Measurements from ENCODE around the gene PLXDC1. TPM values are rescaled to one million over a fixed set of nuclear protein-coding genes. Genes with fewer than 3 reads are reported as not detected.

The PLXDC1 gene
- total and polyA plus RNA-seq, 2 of the 8 experiments (the other 6 are each of a cell fraction or from before 2014, with no cell fraction given) = 4.1 to 14.6 TPM

DNA sequence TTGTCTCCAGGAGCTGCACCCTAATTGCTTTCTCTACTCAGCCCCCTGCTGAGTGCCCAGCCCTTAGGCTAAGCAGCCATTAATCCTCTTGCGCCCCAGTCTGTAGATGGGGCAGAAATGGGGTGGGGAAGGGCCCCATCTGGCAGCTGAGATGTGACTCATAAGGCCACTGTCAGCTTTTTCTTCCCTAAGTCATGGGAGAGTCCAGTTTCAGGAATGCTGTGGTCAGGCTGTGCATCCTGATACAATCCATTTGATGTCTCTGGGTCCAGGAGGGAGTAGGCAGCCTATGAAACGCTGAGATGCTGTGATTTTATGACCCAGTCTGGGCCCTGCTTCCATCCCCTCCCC, 12.3 kb downstream of the PLXDC1 start:
- Histone ChIP-seq H3K27ac (ENCODE audit: low read depth, low read length) (no peak overlapping the region), H3K79me2 (ENCODE audit: control insufficient read depth in 1 of 2, insufficient read depth in 2 of 2, low read length in 2 of 2) (no peaks in the 10 kb centered on the region), H3K4me1 (replicated peaks in 1 of 4; ENCODE audit: control insufficient read depth in 3 of 4, insufficient read depth in 4 of 4, low read length in 3 of 4) (no peaks in the 10 kb centered on the region), H3K4ac (replicated peaks; ENCODE audit: insufficient read length, low read depth, low read length) (no peak overlapping the region), H3K4me3 (ENCODE audit: extremely low read depth in 1 of 4, insufficient read depth in 2 of 4, low read depth in 3 of 4, low read length in 4 of 4) (no peak overlapping the region), H2BK5ac (ENCODE audit: low read depth, low read length) (no peak overlapping the region), H4K5ac (ENCODE audit: insufficient read length, low read depth, low read length) (no peak overlapping the region), H3K14ac (ENCODE audit: insufficient read length) (no peak overlapping the region), H3K23me2 (ENCODE audit: low read depth, low read length) (no peaks in the 10 kb centered on the region), H3K36me3 (ENCODE audit: control insufficient read depth in 2 of 4, insufficient read depth in 4 of 4, low read length in 3 of 4) (no peaks in the 10 kb centered on the region), H3K4me2 (ENCODE audit: insufficient read depth in 1 of 2, low read depth in 2 of 2, low read length in 2 of 2) (no peak overlapping the region), H2AK5ac (ENCODE audit: low read depth, low read length) (no peak overlapping the region), H2BK120ac (replicated peaks; ENCODE audit: low read depth, low read length) (no peak overlapping the region), H2BK20ac (ENCODE audit: low read length) (no peak overlapping the region), H3K9me3 (ENCODE audit: insufficient read depth in 2 of 2, low read depth in 1 of 2, low read length in 1 of 2) (no peaks in the 10 kb centered on the region), H2BK12ac (ENCODE audit: low read depth, low read length) (no peak overlapping the region), H4K8ac (ENCODE audit: extremely low read depth, insufficient read depth, low read length) (no peak overlapping the region), H3K18ac (ENCODE audit: extremely low read depth, low read length) (no peak overlapping the region), H3K79me1 (ENCODE audit: low read depth, low read length) (no peaks in the 10 kb centered on the region), H3K56ac (replicated peaks; ENCODE audit: insufficient read length, low read depth, low read length) (no peak overlapping the region), H2AFZ (ENCODE audit: low read length) (no peak overlapping the region), H4K20me1 (replicated peaks in 1 of 2; ENCODE audit: control insufficient read depth in 1 of 2, insufficient read depth in 2 of 2, low read length in 2 of 2) (no peaks in the 10 kb centered on the region), H3K27me3 (replicated peaks in 1 of 4; ENCODE audit: control insufficient read depth in 3 of 4, extremely low read depth in 1 of 4, insufficient read depth in 3 of 4, low read length in 3 of 4) (no peaks in the 10 kb centered on the region), H3K9ac (replicated peaks in 1 of 4; ENCODE audit: extremely low read depth in 1 of 4, low read depth in 3 of 4, low read length in 3 of 4) (no peak overlapping the region), H2BK15ac (ENCODE audit: low read length) (no peak overlapping the region), H3K23ac (ENCODE audit: insufficient read length) (no peak overlapping the region), H4K91ac (replicated peaks; ENCODE audit: insufficient read length, low read length) (no peak overlapping the region)
- POLR2A ChIA-PET (ENCODE audit: partially characterized antibody) = interaction anchor here (1.5 kb wide), 1 partner anchor 16 kb away, joined by 4 read pairs; no protein-coding TSS in a partner anchor
- CTCF ChIA-PET (ENCODE audit: partially characterized antibody) = interaction anchor here (1.5 to 3.5 kb wide), 2 partner anchors 13 to 36 kb away, joined by 4 to 19 read pairs; partner anchors contain the start of gene PLXDC1
- no peak for DNase-seq (ENCODE audit: low read depth in 1 of 2, low spot score in 2 of 2)
- FAIRE-seq = no peak
- 81% methylated on average over 2 of the region's 2 CpGs; no CpG with 5 or more reads in 1 of the 2 experiments for WGBS, 2 experiments (ENCODE audit: extremely low coverage in 1 of 2, insufficient coverage in 1 of 2, insufficient read length in 1 of 2, insufficient replicate concordance in 2 of 2, low coverage in 1 of 2, low lambda C conversion rate in 2 of 2, missing lambda C conversion rate in 1 of 2)
- TF ChIP-seq POLR2AphosphoS5 (IDR thresholded peaks at IDR 0.05; ENCODE audit: low read depth, low read length) (no peak), EGR1 (IDR thresholded peaks at IDR 0.05; ENCODE audit: borderline replicate concordance, low read depth, low read length) (no peak), POU5F1 (IDR thresholded peaks at IDR 0.05; ENCODE audit: low read depth, low read length) (no peak), CBX5 (IDR thresholded peaks at IDR 0.05; ENCODE audit: low read depth, low read length) (no peak), BCL11A (IDR thresholded peaks at IDR 0.05; ENCODE audit: low read depth in 2 of 2, low read length in 2 of 2) (no peak), HDAC2 (IDR thresholded peaks at IDR 0.05; ENCODE audit: borderline replicate concordance in 1 of 2, low read depth in 2 of 2, low read length in 2 of 2) (no peak), RNF2 (IDR thresholded peaks at IDR 0.05; ENCODE audit: borderline replicate concordance, low read depth, low read length, missing control alignments, poor library complexity, severe bottlenecking) (no peak), CBX8 (IDR thresholded peaks at IDR 0.05; ENCODE audit: borderline replicate concordance, low read depth, low read length) (no peak), JUND (IDR thresholded peaks at IDR 0.05; ENCODE audit: low read length) (no peak), GTF2F1 (IDR thresholded peaks at IDR 0.05; ENCODE audit: borderline replicate concordance, low read depth, low read length) (no peak), PHF8 (conservative IDR thresholded peaks at IDR 0.05; ENCODE audit: low read depth, low read length) (no peak)
- TF ChIP-seq, protein P1, sequence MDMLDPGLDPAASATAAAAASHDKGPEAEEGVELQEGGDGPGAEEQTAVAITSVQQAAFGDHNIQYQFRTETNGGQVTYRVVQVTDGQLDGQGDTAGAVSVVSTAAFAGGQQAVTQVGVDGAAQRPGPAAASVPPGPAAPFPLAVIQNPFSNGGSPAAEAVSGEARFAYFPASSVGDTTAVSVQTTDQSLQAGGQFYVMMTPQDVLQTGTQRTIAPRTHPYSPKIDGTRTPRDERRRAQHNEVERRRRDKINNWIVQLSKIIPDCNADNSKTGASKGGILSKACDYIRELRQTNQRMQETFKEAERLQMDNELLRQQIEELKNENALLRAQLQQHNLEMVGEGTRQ (IDR thresholded peaks at IDR 0.05; ENCODE audit: low read length) = no peak
- TF ChIP-seq, protein P2, sequence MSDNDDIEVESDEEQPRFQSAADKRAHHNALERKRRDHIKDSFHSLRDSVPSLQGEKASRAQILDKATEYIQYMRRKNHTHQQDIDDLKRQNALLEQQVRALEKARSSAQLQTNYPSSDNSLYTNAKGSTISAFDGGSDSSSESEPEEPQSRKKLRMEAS (IDR thresholded peaks at IDR 0.05) = no peak

Measured in H1 (cell line).